Progenitor cell of endocrine pancreas (in vitro differentiated cells): ENCODE measurements around the gene WFDC5. TPM values are rescaled to one million over a fixed set of nuclear protein-coding genes. Genes with fewer than 3 reads are reported as not detected.

Experiments used
- DNase-seq: peaks from one replicate; pipeline ENCODE4 v3.0.0; 2021; ENCODE audit warnings: low spot score; ENCODE audit not compliant: unreplicated experiment
- H3K27ac Mint-ChIP-seq: 2 replicates; pipeline ENCODE4 v1.8.0; 2021; ENCODE audit warnings: mild to moderate bottlenecking, moderate library complexity, mixed read lengths
- H3K27me3 Mint-ChIP-seq: 2 replicates; pipeline ENCODE4 v1.8.0; 2021; ENCODE audit warnings: mixed read lengths
- H3K36me3 Mint-ChIP-seq: 2 replicates; pipeline ENCODE4 v1.8.0; 2022; ENCODE audit warnings: mixed read lengths; ENCODE audit not compliant: insufficient read depth
- H3K4me1 Mint-ChIP-seq: 2 replicates; pipeline ENCODE4 v1.8.0; 2021; ENCODE audit warnings: low read depth, mixed read lengths
- H3K4me3 Mint-ChIP-seq: 2 replicates; pipeline ENCODE4 v1.8.0; 2021; ENCODE audit warnings: low read depth, mild to moderate bottlenecking, moderate library complexity, mixed read lengths
- H3K9me3 Mint-ChIP-seq: 2 replicates; pipeline ENCODE4 v1.8.0; 2021; ENCODE audit warnings: low read depth, mixed read lengths
- total RNA-seq: library from RNA; stranded (reverse); gene quantifications from 2 replicates; pipeline ENCODE4 v1.2.1, GENCODE V29; 2021
- TF ChIP-seq, protein P1 (sequence below): fragments of 200-600 bp; sonication (generic); IDR thresholded peaks from one replicate; pipeline ENCODE4 v1.5.0; 2021; ENCODE audit warnings: antibody characterized with exemption, mild to moderate bottlenecking; ENCODE audit not compliant: unreplicated experiment

The WFDC5 gene
- total RNA-seq, 1 donor from 2014 or later = not detected

DNA sequence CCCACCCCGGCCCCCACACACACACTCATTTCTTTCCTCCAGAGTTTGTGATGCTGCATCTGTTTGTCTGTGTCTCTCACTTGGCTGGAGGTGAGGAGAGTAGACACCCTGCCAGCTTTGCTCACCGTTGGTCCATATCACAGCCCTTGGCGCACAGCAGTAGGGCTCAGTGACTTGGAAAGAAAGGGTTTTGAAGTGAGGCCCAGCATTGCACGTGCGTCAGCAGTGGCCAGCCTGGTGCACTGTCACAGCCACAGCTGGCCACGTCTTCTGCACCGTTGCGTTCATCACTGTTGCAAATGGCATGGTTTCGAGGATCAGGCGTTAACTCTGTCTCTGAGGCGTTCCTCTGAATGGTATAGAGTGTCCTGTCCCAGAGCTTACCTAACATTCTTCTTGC lies 3.7 kb downstream of the WFDC5 start:
- Mint-ChIP-seq H3K4me3 (no peak overlapping the region), H3K27me3 (peaks cover 26% of the 10 kb centered on the region), H3K27ac (no peak overlapping the region), H3K9me3 (no peaks in the 10 kb centered on the region), H3K36me3 (no peaks in the 10 kb centered on the region), H3K4me1 (no peaks in the 10 kb centered on the region)
- no peak for DNase-seq
- TF ChIP-seq, protein P1, sequence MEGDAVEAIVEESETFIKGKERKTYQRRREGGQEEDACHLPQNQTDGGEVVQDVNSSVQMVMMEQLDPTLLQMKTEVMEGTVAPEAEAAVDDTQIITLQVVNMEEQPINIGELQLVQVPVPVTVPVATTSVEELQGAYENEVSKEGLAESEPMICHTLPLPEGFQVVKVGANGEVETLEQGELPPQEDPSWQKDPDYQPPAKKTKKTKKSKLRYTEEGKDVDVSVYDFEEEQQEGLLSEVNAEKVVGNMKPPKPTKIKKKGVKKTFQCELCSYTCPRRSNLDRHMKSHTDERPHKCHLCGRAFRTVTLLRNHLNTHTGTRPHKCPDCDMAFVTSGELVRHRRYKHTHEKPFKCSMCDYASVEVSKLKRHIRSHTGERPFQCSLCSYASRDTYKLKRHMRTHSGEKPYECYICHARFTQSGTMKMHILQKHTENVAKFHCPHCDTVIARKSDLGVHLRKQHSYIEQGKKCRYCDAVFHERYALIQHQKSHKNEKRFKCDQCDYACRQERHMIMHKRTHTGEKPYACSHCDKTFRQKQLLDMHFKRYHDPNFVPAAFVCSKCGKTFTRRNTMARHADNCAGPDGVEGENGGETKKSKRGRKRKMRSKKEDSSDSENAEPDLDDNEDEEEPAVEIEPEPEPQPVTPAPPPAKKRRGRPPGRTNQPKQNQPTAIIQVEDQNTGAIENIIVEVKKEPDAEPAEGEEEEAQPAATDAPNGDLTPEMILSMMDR = no peak

DNA sequence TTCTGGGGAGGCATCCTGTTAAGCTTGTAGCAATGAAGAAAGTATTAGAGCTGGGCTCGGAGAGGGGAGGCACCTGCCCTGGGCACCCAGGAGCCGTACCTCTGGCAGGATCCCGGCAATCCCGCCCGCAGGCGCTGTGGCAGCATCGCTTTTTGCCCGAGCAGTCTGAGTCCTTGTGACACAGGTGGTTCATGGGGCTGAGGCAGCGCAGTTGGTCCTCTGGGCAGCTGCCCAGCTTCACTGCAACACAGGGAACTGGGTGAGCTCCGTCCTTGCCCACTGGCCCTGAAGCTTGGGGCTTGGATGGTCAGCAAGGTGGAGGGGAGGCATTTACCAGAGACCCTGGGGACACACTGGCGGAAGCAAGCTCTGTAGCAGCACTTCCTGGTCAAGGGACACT lies 4.7 kb downstream of the WFDC5 start:
- no peak overlapping the region for H3K4me3 Mint-ChIP-seq
- DNase-seq = no peak

DNA sequence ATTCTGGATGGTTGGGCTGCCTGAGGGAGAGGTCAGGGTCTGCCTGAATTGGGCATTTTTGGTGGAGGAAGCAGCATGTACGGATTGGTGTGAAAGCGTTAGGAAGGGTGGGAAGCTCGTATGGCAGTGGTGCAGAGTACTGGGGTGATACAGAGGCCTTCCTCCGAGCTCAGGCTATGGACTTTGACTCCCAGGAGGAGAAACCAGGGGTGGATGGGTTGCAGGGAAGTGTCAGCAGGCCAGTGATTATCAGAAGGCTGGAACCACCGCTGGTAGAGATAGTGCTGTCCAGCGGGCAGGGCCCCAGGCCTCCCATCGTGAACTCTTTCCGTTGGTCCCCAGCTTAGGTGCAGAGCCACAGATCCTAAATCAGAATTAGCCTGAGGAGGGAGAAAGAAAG lies 5.3 kb downstream of the WFDC5 start:
- H3K36me3 Mint-ChIP-seq = no peaks in the 10 kb centered on the region
- H3K9me3 Mint-ChIP-seq = no peaks in the 10 kb centered on the region
- TF ChIP-seq, protein P1 = no peak
- H3K27me3 Mint-ChIP-seq = peaks cover 16% of the 10 kb centered on the region
- H3K4me3 Mint-ChIP-seq = no peak overlapping the region
- no peak overlapping the region for H3K27ac Mint-ChIP-seq
- no peak for DNase-seq
- no peaks in the 10 kb centered on the region for H3K4me1 Mint-ChIP-seq

More for the DNA sequence above, 4.7 kb downstream of the WFDC5 start:
- Mint-ChIP-seq H3K27ac (no peak overlapping the region), H3K36me3 (no peaks in the 10 kb centered on the region), H3K9me3 (no peaks in the 10 kb centered on the region), H3K27me3 (peaks cover 23% of the 10 kb centered on the region), H3K4me1 (no peaks in the 10 kb centered on the region)
- TF ChIP-seq, protein P1 = no peak

DNA sequence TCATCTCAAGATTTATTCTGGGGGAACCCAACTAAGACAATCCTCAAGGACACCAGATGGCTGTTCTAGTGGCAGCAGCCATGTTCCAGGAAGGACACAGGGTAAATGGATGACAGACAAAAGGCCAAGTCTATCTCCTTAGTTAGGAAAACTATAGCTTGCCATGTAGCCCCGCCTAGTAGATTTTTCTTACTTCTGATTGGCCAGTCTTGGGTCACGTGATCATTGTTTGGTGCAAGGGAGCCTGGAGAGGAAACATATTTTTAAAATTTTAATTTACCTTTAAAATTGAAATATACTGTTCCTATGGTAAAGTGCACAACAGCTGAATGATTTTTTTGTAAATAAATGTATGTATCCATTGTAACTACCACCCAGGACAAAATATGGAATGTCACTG lies 9.7 kb downstream of the WFDC5 start:
- no peaks in the 10 kb centered on the region for H3K36me3 Mint-ChIP-seq
- H3K27me3 Mint-ChIP-seq = peaks cover 24% of the 10 kb centered on the region
- no peak overlapping the region for H3K4me3 Mint-ChIP-seq
- H3K27ac Mint-ChIP-seq = no peak overlapping the region
- no peak for DNase-seq
- H3K4me1 Mint-ChIP-seq = peaks cover 4% of the 10 kb centered on the region
- TF ChIP-seq, protein P1 = no peak
- no peaks in the 10 kb centered on the region for H3K9me3 Mint-ChIP-seq

DNA sequence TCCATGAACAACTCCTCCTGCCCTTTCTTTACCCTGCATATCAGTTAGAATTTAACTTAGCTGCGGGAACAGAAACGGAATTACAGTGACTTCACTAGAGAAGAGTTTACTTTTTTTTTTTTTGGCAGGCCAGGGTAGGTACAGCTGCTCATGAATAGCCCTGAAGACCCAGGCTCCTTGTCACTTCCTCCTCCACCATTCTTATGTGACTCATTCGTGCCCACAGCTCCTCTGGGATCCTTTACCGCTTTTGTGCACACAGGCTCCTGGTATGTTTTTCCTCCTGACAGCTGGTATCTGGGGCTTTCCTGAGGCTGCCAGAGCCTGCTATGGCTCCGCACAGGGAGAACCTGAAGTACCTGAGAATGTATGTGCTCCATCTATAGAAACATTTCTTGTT lies 10.2 kb downstream of the WFDC5 start:
- Mint-ChIP-seq H3K27ac (no peak overlapping the region), H3K27me3 (peaks cover 30% of the 10 kb centered on the region), H3K4me3 (no peak overlapping the region), H3K36me3 (no peaks in the 10 kb centered on the region), H3K9me3 (no peaks in the 10 kb centered on the region), H3K4me1 (peaks cover 4% of the 10 kb centered on the region)
- DNase-seq = no peak
- TF ChIP-seq, protein P1 = no peak
